ENCODE data around the gene SLC25A44.

DNA sequence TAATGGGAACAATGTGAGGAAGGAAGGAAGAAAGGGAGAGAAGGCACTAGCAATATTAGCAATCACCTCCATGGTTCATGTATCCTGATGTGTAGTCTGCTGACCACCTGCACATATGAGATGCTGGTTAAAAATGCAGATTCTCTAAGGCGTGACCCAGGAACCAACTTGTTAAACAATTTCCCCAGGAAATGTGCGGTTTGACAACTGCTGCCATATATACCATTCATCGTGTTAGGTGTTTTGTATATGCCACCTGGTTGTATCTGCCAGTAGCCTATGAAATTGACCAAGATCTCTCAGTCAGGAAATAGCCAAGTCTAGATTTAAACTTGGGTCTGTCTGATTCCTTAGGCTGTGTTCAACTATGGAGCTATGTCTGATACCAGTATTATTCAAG is 36.4 kb upstream of the SLC25A44 start:
- TF ChIP-seq, protein P1, sequence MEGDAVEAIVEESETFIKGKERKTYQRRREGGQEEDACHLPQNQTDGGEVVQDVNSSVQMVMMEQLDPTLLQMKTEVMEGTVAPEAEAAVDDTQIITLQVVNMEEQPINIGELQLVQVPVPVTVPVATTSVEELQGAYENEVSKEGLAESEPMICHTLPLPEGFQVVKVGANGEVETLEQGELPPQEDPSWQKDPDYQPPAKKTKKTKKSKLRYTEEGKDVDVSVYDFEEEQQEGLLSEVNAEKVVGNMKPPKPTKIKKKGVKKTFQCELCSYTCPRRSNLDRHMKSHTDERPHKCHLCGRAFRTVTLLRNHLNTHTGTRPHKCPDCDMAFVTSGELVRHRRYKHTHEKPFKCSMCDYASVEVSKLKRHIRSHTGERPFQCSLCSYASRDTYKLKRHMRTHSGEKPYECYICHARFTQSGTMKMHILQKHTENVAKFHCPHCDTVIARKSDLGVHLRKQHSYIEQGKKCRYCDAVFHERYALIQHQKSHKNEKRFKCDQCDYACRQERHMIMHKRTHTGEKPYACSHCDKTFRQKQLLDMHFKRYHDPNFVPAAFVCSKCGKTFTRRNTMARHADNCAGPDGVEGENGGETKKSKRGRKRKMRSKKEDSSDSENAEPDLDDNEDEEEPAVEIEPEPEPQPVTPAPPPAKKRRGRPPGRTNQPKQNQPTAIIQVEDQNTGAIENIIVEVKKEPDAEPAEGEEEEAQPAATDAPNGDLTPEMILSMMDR (IDR thresholded peaks at IDR 0.05) = no peak
- TF ChIP-seq POLR2A (IDR thresholded peaks at IDR 0.05) (no peak), EP300 (IDR thresholded peaks at IDR 0.05) (no peak)
